PC-3 (cell line): Measurements from ENCODE around the gene MYOC. TPM values are rescaled to one million over a fixed set of nuclear protein-coding genes. Genes with fewer than 3 reads are reported as not detected.

ENCODE experiments used
- ATAC-seq: fragments of 200-7000 bp; cut with Tn5 transposase; 2 replicates; pipeline ENCODE4 v1.9.1; 2020; ENCODE audit warnings: mild to moderate bottlenecking, moderate library complexity
- BruUV-seq: library from RNA; stranded (reverse); fragments of 400-500 nt; replicated peaks from 2 replicates; lab custom pipeline; 2021; lab: Mats Ljungman, UMichigan
- CTCF ChIA-PET: fragments of 300-600 bp; sonication (Branson Sonifier 250); formaldehyde crosslinking; loops from one replicate; lab custom pipeline; 2022; ENCODE audit warnings: antibody characterized with exemption; lab: Charles Lee
- POLR2A ChIA-PET: fragments of 300-600 bp; sonication (Branson Sonifier 250); formaldehyde crosslinking; loops from one replicate; lab custom pipeline; 2022; ENCODE audit warnings: antibody characterized with exemption; ENCODE audit not compliant: unreplicated experiment; lab: Charles Lee
- DNase-seq: peaks from one replicate; pipeline ENCODE4 v3.0.0-alpha.2; 2015
- H2AFZ ChIP-seq: fragments of 300-600 bp; sonication (generic); 2 replicates; pipeline ENCODE4 v1.6.0; 2016; ENCODE audit warnings: antibody characterized with exemption, low read length
- H3F3A ChIP-seq: fragments of 300-600 bp; sonication (generic); one replicate; pipeline ENCODE4 v1.6.0; 2017; ENCODE audit warnings: antibody characterized with exemption, low read length, control low read depth, mild to moderate bottlenecking; ENCODE audit not compliant: unreplicated experiment
- H3K27ac ChIP-seq: fragments of 300-600 bp; sonication (generic); 2 replicates; pipeline ENCODE4 v1.5.1; 2016; ENCODE audit warnings: mild to moderate bottlenecking, low read length
- H3K27me3 ChIP-seq: fragments of 300-600 bp; sonication (generic); 2 replicates; pipeline ENCODE4 v1.6.1; 2016; ENCODE audit warnings: low read length, mixed read lengths
- H3K36me3 ChIP-seq: fragments of 300-600 bp; sonication (generic); 2 replicates; pipeline ENCODE4 v1.6.1; 2016; ENCODE audit warnings: low read depth, mixed run types, low read length, mixed read lengths
- H3K4me1 ChIP-seq: fragments of 300-600 bp; sonication (generic); 2 replicates; pipeline ENCODE4 v1.5.1; 2016; ENCODE audit warnings: low read length; ENCODE audit not compliant: insufficient read depth
- H3K4me2 ChIP-seq: fragments of 300-600 bp; sonication (generic); 2 replicates; pipeline ENCODE4 v1.6.0; 2016; ENCODE audit warnings: low read length
- H3K4me3 ChIP-seq: fragments of 300-600 bp; sonication (generic); 2 replicates; pipeline ENCODE4 v1.5.1; 2016; ENCODE audit warnings: mild to moderate bottlenecking, low read length, mixed read lengths
- H3K79me2 ChIP-seq: fragments of 300-600 bp; sonication (generic); 2 replicates; pipeline ENCODE4 v1.6.1; 2017; ENCODE audit warnings: low read length, mixed read lengths
- H3K9ac ChIP-seq: fragments of 300-600 bp; sonication (generic); 2 replicates; pipeline ENCODE4 v1.6.0; 2016; ENCODE audit warnings: mild to moderate bottlenecking, low read length
- H3K9me2 ChIP-seq: fragments of 300-600 bp; sonication (generic); replicated peaks from 2 replicates; pipeline ENCODE4 v1.6.1; 2016; ENCODE audit warnings: mixed run types, low read length, mixed read lengths
- H3K9me3 ChIP-seq: fragments of 300-600 bp; sonication (generic); 2 replicates; pipeline ENCODE4 v1.6.1; 2016; ENCODE audit warnings: low read length, mixed read lengths
- H4K20me1 ChIP-seq: fragments of 300-600 bp; sonication (generic); 2 replicates; pipeline ENCODE4 v1.6.1; 2016; ENCODE audit warnings: low read length, mixed read lengths
- CTCF ChIP-seq: fragments of 300-600 bp; sonication (generic); conservative IDR thresholded peaks from 2 replicates; pipeline ENCODE4 v1.5.1; 2017; ENCODE audit warnings: antibody characterized with exemption, low read depth, mild to moderate bottlenecking, low read length
- EZH2 ChIP-seq: fragments of 300-600 bp; sonication (generic); IDR thresholded peaks from one replicate; pipeline ENCODE4 v1.6.1; 2017; ENCODE audit warnings: antibody characterized with exemption, mild to moderate bottlenecking, low read length; ENCODE audit not compliant: unreplicated experiment
- EZH2phosphoT487 ChIP-seq: fragments of 300-600 bp; sonication (generic); IDR thresholded peaks from 2 replicates; pipeline ENCODE4 v1.6.1; 2018; ENCODE audit warnings: mild to moderate bottlenecking, antibody characterized with exemption, low read length, borderline replicate concordance
- intact Hi-C: fragments of 100-400 bp; cut with micrococcal nuclease; formaldehyde crosslinking; loops from 2 replicates; pipeline ENCODE4 v1.9.0; 2023
- total RNA-seq: library from RNA; depleted of rRNA; stranded (reverse); fragments of >200 nt; gene quantifications from 2 replicates; pipeline ENCODE4 v1.2.3, GENCODE V29; 2014

The MYOC gene
- total RNA-seq, 1 experiment from 2014 or later = not detected

- H3K4me1 ChIP-seq = no peaks in the 10 kb centered on the region
- TF ChIP-seq EZH2 = no peak
- TF ChIP-seq CTCF = peak; percentile 41
- TF ChIP-seq EZH2phosphoT487 = no peak
- H3K4me3 ChIP-seq = no peak overlapping the region
- intact Hi-C loops = loop anchor here (10.0 kb wide), 1 partner anchor 754 kb away; no protein-coding TSS in a partner anchor
- ChIA-PET CTCF (interaction anchor here (0.6 kb wide), 1 partner anchor 102 kb away, joined by 6 read pairs; no protein-coding TSS in a partner anchor), POLR2A (no interaction called here)
- DNase-seq (peak; percentile 24), ATAC-seq (no peak)
- H2AFZ ChIP-seq = 0 out of 2 replicates have a peak overlapping the region, but pooled peaks have one; percentile 6
- H3K79me2 ChIP-seq = no peaks in the 10 kb centered on the region
- no peaks in the 10 kb centered on the region for H4K20me1 ChIP-seq
- no peaks in the 10 kb centered on the region for H3F3A ChIP-seq
- H3K9ac ChIP-seq = no peak overlapping the region
- BruUV-seq = no TSS peak
- no peaks in the 10 kb centered on the region for H3K9me3 ChIP-seq
- no peak overlapping the region for H3K4me2 ChIP-seq
- H3K27ac ChIP-seq = no peak overlapping the region
- H3K27me3 ChIP-seq = peaks cover 21% of the 10 kb centered on the region
- no peaks in the 10 kb centered on the region for H3K36me3 ChIP-seq
- H3K9me2 ChIP-seq = no peaks in the 10 kb centered on the region
Observed at GRCh38 chr1:171641076-171641864, 11.2 kb downstream of the MYOC start.

- POLR2A ChIA-PET = no interaction called here
- H3K4me1 ChIP-seq = no peaks in the 10 kb centered on the region
Observed at GRCh38 chr1:171640225-171640624, 12.3 kb downstream of the MYOC start.

More at GRCh38 chr1:171640225-171640624, 12.3 kb downstream of the MYOC start:
- intact Hi-C loops = loop anchor here (10.0 kb wide), 1 partner anchor 755 kb away; no protein-coding TSS in a partner anchor
- TF ChIP-seq EZH2phosphoT487 = no peak
- TF ChIP-seq CTCF = no peak
- no peak for TF ChIP-seq EZH2
- no peak for DNase-seq
- Histone ChIP-seq H4K20me1 (no peaks in the 10 kb centered on the region), H3K79me2 (no peaks in the 10 kb centered on the region), H2AFZ (no peak overlapping the region), H3K4me3 (no peak overlapping the region), H3K9me2 (no peaks in the 10 kb centered on the region), H3K9me3 (no peaks in the 10 kb centered on the region), H3K27ac (no peak overlapping the region), H3K36me3 (no peaks in the 10 kb centered on the region), H3K4me2 (no peak overlapping the region), H3K9ac (no peak overlapping the region), H3F3A (no peaks in the 10 kb centered on the region), H3K27me3 (peaks cover 21% of the 10 kb centered on the region)
- no peak for ATAC-seq
- BruUV-seq = no TSS peak
- CTCF ChIA-PET = interaction anchor here (0.6 kb wide), 2 partner anchors 204 to 345 kb away, joined by 3 to 6 read pairs; no protein-coding TSS in a partner anchor
